Measurements from ENCODE around the gene TMEM164.

GRCh38 chrX:110182362-110182761, 179.4 kb downstream of the TMEM164 start:
- no peak for TF ChIP-seq EZH2 (IDR thresholded peaks at IDR 0.05; ENCODE audit: borderline replicate concordance, low read length)
- TF ChIP-seq, protein P1, sequence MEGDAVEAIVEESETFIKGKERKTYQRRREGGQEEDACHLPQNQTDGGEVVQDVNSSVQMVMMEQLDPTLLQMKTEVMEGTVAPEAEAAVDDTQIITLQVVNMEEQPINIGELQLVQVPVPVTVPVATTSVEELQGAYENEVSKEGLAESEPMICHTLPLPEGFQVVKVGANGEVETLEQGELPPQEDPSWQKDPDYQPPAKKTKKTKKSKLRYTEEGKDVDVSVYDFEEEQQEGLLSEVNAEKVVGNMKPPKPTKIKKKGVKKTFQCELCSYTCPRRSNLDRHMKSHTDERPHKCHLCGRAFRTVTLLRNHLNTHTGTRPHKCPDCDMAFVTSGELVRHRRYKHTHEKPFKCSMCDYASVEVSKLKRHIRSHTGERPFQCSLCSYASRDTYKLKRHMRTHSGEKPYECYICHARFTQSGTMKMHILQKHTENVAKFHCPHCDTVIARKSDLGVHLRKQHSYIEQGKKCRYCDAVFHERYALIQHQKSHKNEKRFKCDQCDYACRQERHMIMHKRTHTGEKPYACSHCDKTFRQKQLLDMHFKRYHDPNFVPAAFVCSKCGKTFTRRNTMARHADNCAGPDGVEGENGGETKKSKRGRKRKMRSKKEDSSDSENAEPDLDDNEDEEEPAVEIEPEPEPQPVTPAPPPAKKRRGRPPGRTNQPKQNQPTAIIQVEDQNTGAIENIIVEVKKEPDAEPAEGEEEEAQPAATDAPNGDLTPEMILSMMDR (conservative IDR thresholded peaks at IDR 0.05 in 1 of 2, IDR thresholded peaks at IDR 0.05 in 1 of 2; ENCODE audit: extremely low read depth in 1 of 2, insufficient read depth in 1 of 2, low read depth in 1 of 2, low read length in 2 of 2) = no peak

All from mammary epithelial cell (primary cell).